ENCODE data around the gene DYSF. TPM values are rescaled to one million over a fixed set of nuclear protein-coding genes. Genes with fewer than 3 reads are reported as not detected.

The DYSF gene
- total RNA-seq, 1 donor from 2014 or later, result 4.2 TPM

- DNase-seq (ENCODE audit: extremely low spot score, unreplicated experiment), result no peak
- peaks cover 7% of the 10 kb centered on the region for H3K4me1 Mint-ChIP-seq (ENCODE audit: unreplicated experiment)
Observed at GRCh38 chr2:71510938-71511337, 57.6 kb downstream of the DYSF start.

GRCh38 chr2:71511776-71512175 is 58.4 kb downstream of the DYSF start:
- DNase-seq (ENCODE audit: extremely low spot score, unreplicated experiment), result no peak
- no peaks in the 10 kb centered on the region for H3K36me3 Mint-ChIP-seq
- peaks cover 3% of the 10 kb centered on the region for H3K27me3 Mint-ChIP-seq
- no peak for TF ChIP-seq CTCF (conservative IDR thresholded peaks at IDR 0.05)
- no peak overlapping the region for H3K27ac Mint-ChIP-seq
- H3K4me1 Mint-ChIP-seq (ENCODE audit: unreplicated experiment), result peaks cover 5% of the 10 kb centered on the region
- no peak overlapping the region for H3K4me3 Mint-ChIP-seq
- no peaks in the 10 kb centered on the region for H3K9me3 Mint-ChIP-seq

More at GRCh38 chr2:71510938-71511337, 57.6 kb downstream of the DYSF start:
- no peaks in the 10 kb centered on the region for H3K9me3 Mint-ChIP-seq
- H3K27me3 Mint-ChIP-seq, result peaks cover 3% of the 10 kb centered on the region
- no peak for TF ChIP-seq CTCF (conservative IDR thresholded peaks at IDR 0.05)
- no peak overlapping the region for H3K4me3 Mint-ChIP-seq
- H3K36me3 Mint-ChIP-seq, result no peaks in the 10 kb centered on the region
- no peak overlapping the region for H3K27ac Mint-ChIP-seq

- H3K36me3 Mint-ChIP-seq, result no peaks in the 10 kb centered on the region
- H3K4me1 Mint-ChIP-seq (ENCODE audit: unreplicated experiment), result peaks cover 5% of the 10 kb centered on the region
- no peak for TF ChIP-seq CTCF (conservative IDR thresholded peaks at IDR 0.05)
- peaks cover 3% of the 10 kb centered on the region for H3K27me3 Mint-ChIP-seq
- no peaks in the 10 kb centered on the region for H3K9me3 Mint-ChIP-seq
- no peak for DNase-seq (ENCODE audit: extremely low spot score, unreplicated experiment)
- no peak overlapping the region for H3K27ac Mint-ChIP-seq
- no peak overlapping the region for H3K4me3 Mint-ChIP-seq
Observed at GRCh38 chr2:71512386-71512785, 59.0 kb downstream of the DYSF start.

GRCh38 chr2:71513096-71513495 is 59.7 kb downstream of the DYSF start:
- Mint-ChIP-seq H3K27ac (no peak overlapping the region), H3K27me3 (peaks cover 3% of the 10 kb centered on the region), H3K9me3 (no peaks in the 10 kb centered on the region), H3K4me3 (no peak overlapping the region), H3K4me1 (ENCODE audit: unreplicated experiment) (peaks cover 5% of the 10 kb centered on the region), H3K36me3 (no peaks in the 10 kb centered on the region)
- no peak for DNase-seq (ENCODE audit: extremely low spot score, unreplicated experiment)
- TF ChIP-seq CTCF (conservative IDR thresholded peaks at IDR 0.05), result no peak

GRCh38 chr2:71513721-71514120 is 60.4 kb downstream of the DYSF start:
- no peak for DNase-seq (ENCODE audit: extremely low spot score, unreplicated experiment)
- Mint-ChIP-seq H3K36me3 (no peaks in the 10 kb centered on the region), H3K4me3 (no peak overlapping the region), H3K27ac (no peak overlapping the region), H3K27me3 (peaks cover 3% of the 10 kb centered on the region), H3K4me1 (ENCODE audit: unreplicated experiment) (peaks cover 5% of the 10 kb centered on the region), H3K9me3 (no peaks in the 10 kb centered on the region)
- no peak for TF ChIP-seq CTCF (conservative IDR thresholded peaks at IDR 0.05)

Data from type B pancreatic cell (in vitro differentiated cells).